ENCODE data around the gene GREM1. TPM values are rescaled to one million over a fixed set of nuclear protein-coding genes. Genes with fewer than 3 reads are reported as not detected.

Gene GREM1
- total and polyA plus RNA-seq, 12 donors: 0.08 to 1.0 (median 0.69) TPM; not detected in 1

DNA sequence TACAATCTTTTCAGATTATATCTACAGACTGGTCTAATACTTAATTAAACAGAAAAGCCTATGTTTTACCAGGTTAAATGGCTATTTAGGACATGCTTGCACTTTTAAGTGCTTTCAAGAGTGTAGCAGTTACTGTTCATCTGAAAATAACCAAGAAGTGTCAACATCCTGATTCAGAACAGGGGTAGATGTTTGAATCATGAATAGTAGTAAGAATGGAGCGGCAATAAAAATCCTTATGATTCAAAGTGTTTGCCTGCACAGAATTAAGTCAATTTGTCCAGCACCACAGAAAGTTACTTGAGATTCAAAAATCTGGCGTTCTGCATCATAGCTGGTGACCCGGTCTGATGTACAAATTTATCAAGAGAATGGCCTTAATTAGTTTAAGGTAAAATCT, 48.3 kb downstream of the GREM1 start:
- DNase-seq: no peak
- whole genome bisulfite sequencing, 4 donors: 70 to 84% (median 78%) methylated on average over 3 of the region's 3 CpGs
- intact Hi-C loops (cut with DNase I): no loop called here
- Histone ChIP-seq H3K4me3 (no peak overlapping the region), H3K36me3 (replicated peaks in 1 of 2) (no peaks in the 10 kb centered on the region), H3K27me3 (no peaks in the 10 kb centered on the region), H3K27ac (no peak overlapping the region), H3K9me3 (replicated peaks in 1 of 3) (no peaks in the 10 kb centered on the region), H3K4me1 (replicated peaks in 1 of 2) (no peaks in the 10 kb centered on the region)
- TF ChIP-seq CTCF (IDR thresholded peaks at IDR 0.05) (no peak), POLR2A (IDR thresholded peaks at IDR 0.05) (no peak)

- intact Hi-C loops (cut with DNase I): no loop called here
- H3K9me3 ChIP-seq (replicated peaks in 1 of 3): no peaks in the 10 kb centered on the region
- DNase-seq: no peak
- WGBS, 4 donors: 39 to 57% (median 47%) methylated on average over 1 of the region's 1 CpG
- no peaks in the 10 kb centered on the region for H3K36me3 ChIP-seq (replicated peaks in 1 of 2)
- no peaks in the 10 kb centered on the region for H3K4me1 ChIP-seq (replicated peaks in 1 of 2)
- H3K27me3 ChIP-seq: no peaks in the 10 kb centered on the region
- H3K4me3 ChIP-seq: no peak overlapping the region
- TF ChIP-seq POLR2A (IDR thresholded peaks at IDR 0.05): no peak
- TF ChIP-seq CTCF (IDR thresholded peaks at IDR 0.05): no peak
- H3K27ac ChIP-seq: no peak overlapping the region
Observed at GRCh38 chr15:32767236-32767635, 49.4 kb downstream of the GREM1 start.

- Histone ChIP-seq H3K27me3 (no peaks in the 10 kb centered on the region), H3K4me1 (replicated peaks in 1 of 2) (no peaks in the 10 kb centered on the region), H3K27ac (no peak overlapping the region), H3K36me3 (replicated peaks in 1 of 2) (no peaks in the 10 kb centered on the region), H3K4me3 (no peak overlapping the region), H3K9me3 (replicated peaks in 1 of 3) (peaks cover 0 to 2% (median 0%) of the 10 kb centered on the region in 3 donors)
- TF ChIP-seq CTCF (IDR thresholded peaks at IDR 0.05) (no peak), POLR2A (IDR thresholded peaks at IDR 0.05) (no peak)
- 71 to 88% (median 78%) methylated on average over 4 of the region's 4 CpGs for WGBS, 4 donors
- no peak for DNase-seq
- intact Hi-C loops (cut with DNase I): no loop called here
Observed at GRCh38 chr15:32774022-32774421, 56.2 kb downstream of the GREM1 start.

DNA sequence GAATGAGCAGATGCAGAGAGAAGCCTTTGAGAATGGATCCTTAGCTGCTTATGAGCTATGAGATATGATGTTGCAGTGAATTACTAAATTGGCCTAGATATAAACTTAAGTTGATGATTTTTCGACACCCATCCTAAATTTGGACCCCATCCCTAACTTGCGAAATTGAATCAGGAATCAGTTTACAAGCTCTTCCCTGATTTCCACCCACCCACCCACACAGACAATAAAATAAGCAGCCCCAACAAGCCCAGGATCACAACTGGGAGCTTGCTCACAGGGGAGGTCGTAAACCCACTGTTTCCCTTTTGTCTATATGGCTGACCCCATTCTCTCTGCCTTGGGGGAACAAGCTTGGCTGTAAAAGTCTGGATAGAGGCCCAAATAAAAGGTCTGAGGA, 57.3 kb downstream of the GREM1 start:
- TF ChIP-seq CTCF (IDR thresholded peaks at IDR 0.05) (no peak), POLR2A (IDR thresholded peaks at IDR 0.05) (no peak)
- DNase-seq: no peak
- no peak overlapping the region for H3K4me3 ChIP-seq
- H3K27ac ChIP-seq: no peak overlapping the region
- H3K27me3 ChIP-seq: no peaks in the 10 kb centered on the region
- H3K36me3 ChIP-seq (replicated peaks in 1 of 2): no peaks in the 10 kb centered on the region
- H3K4me1 ChIP-seq (replicated peaks in 1 of 2): no peaks in the 10 kb centered on the region
- WGBS, 4 donors: 52 to 78% (median 68%) methylated on average over 3 of the region's 3 CpGs
- intact Hi-C loops (cut with DNase I): no loop called here
- peaks cover 0 to 4% (median 0%) of the 10 kb centered on the region in 3 donors for H3K9me3 ChIP-seq (replicated peaks in 1 of 3)

Data from adrenal gland (tissue), 12 donors.